Measurements from ENCODE around the gene AKAP13.

Gene AKAP13

DNA sequence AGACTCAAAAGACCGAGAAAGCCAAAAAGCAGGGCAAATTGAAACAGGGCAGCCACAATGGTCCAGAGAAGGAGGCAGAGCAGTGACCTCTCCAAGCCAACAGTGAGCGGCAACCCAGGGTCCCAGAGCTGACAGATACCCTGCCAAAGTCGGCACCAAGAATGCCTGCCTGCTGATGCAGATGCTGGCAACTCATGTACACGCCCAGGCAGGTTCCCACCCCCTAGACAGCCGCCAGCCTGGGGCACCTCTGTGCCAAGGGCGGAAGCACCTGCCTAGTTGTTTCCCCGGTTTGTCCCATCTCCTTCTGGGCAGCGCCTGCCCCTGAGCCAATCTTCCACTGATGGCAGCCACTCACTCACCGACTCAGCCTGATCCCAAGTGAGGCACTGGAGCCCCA is 392.3 kb downstream of the AKAP13 start:
- TF ChIP-seq MAX (IDR thresholded peaks at IDR 0.05; ENCODE audit: low read depth, low read length) (no peak), POLR2A (IDR thresholded peaks at IDR 0.05; ENCODE audit: extremely low read depth, insufficient read length) (no peak), MYC (IDR thresholded peaks at IDR 0.05; ENCODE audit: low read depth, low read length) (no peak), CTCF (IDR thresholded peaks at IDR 0.05; ENCODE audit: low read depth, low read length) (no peak)
- no peak overlapping the region for H3K4me3 ChIP-seq (ENCODE audit: low read depth, low read length)
- DNase-seq (ENCODE audit: low read depth): no peak

GRCh38 chr15:85773249-85773648 is 392.8 kb downstream of the AKAP13 start:
- TF ChIP-seq MAX (IDR thresholded peaks at IDR 0.05; ENCODE audit: low read depth, low read length): no peak
- TF ChIP-seq POLR2A (IDR thresholded peaks at IDR 0.05; ENCODE audit: extremely low read depth, insufficient read length): no peak
- no peak for TF ChIP-seq CTCF (IDR thresholded peaks at IDR 0.05; ENCODE audit: low read depth, low read length)
- TF ChIP-seq MYC (IDR thresholded peaks at IDR 0.05; ENCODE audit: low read depth, low read length): no peak
- DNase-seq (ENCODE audit: low read depth): no peak

GRCh38 chr15:85773970-85774369 is 393.6 kb downstream of the AKAP13 start:
- DNase-seq (ENCODE audit: low read depth): no peak
- H3K4me3 ChIP-seq (ENCODE audit: low read depth, low read length): no peak overlapping the region
- TF ChIP-seq MAX (IDR thresholded peaks at IDR 0.05; ENCODE audit: low read depth, low read length) (no peak), MYC (IDR thresholded peaks at IDR 0.05; ENCODE audit: low read depth, low read length) (no peak), POLR2A (IDR thresholded peaks at IDR 0.05; ENCODE audit: extremely low read depth, insufficient read length) (no peak), CTCF (IDR thresholded peaks at IDR 0.05; ENCODE audit: low read depth, low read length) (no peak)

More at GRCh38 chr15:85773249-85773648, 392.8 kb downstream of the AKAP13 start:
- no peak overlapping the region for H3K4me3 ChIP-seq (ENCODE audit: low read depth, low read length)

DNA sequence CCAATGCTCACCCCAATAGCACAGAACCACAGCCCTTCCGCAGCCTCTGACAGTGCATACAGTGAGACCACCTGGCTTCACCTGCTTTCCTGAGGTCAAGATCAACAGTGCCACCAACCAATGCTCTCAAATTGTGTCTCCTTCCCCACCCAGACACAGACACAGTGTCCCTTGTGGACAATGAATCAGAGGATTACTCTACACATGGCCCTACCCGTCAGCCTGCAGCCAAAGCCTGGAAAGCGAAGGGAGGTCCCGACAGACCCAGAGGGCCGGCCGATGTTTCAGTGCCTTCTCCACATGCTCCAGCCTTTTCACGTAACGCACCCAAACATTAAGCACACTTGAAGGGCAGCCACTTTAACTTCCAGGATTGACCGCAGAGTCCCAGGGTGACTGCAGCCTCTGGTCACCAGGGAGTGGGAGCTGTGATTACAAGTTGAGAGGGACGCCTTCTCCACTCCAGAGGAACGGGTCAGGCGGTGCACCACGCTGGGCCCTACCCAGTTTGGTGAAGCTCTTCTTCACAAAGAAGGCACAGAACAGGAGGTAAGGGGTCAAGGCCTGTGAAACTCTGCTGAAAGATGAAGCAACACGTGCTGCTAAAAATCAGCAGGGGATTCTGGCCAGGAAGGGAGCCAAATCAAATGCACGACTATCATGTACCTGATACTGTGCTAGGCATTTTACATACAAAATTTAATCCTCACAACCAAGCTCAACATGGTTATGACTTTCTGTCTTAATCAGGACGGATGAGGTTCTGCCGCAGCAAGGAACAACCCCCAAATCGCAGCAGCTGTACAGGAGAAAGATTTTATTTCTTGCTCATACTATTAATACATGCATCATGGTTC is 397.1 kb downstream of the AKAP13 start:
- no peak for DNase-seq (ENCODE audit: low read depth)
- no peak overlapping the region for H3K4me3 ChIP-seq (ENCODE audit: low read depth, low read length)
- TF ChIP-seq MYC (IDR thresholded peaks at IDR 0.05; ENCODE audit: low read depth, low read length): no peak
- no peak for TF ChIP-seq MAX (IDR thresholded peaks at IDR 0.05; ENCODE audit: low read depth, low read length)
- no peak for TF ChIP-seq POLR2A (IDR thresholded peaks at IDR 0.05; ENCODE audit: extremely low read depth, insufficient read length)
- no peak for TF ChIP-seq CTCF (IDR thresholded peaks at IDR 0.05; ENCODE audit: low read depth, low read length)

DNA sequence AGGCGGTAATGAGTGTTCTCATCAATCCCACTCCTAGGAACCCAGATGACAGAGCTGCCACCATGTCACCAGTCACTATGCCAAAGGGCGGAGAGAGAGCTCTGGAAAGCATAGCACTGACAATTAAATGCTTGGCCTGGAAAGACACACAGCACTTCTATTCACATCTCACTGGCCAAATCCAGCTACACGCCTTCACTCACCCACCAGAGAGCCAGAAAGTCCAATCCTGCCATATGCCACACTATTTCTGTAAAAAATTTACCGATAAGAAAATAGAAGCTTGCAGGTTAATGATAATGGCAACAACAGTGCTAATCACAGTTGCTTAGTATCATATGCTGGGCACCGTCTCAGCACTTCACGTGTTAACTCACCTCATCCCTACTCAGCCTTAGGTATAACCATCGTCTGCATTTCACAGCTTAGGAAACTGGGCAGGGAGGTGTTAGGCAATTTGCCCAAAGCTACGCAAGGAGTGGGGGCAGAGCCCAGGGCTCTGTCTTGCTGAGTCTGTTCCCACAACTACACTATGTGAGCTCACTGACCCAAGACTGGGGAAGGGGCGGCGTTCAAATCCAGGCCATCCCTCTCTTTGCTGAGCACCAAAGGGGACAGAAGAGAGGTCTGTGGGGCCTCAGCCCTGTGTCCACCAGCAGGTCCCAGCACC is 397.8 kb downstream of the AKAP13 start:
- peak; percentile 42 for DNase-seq (ENCODE audit: low read depth)
- H3K4me3 ChIP-seq (ENCODE audit: low read depth, low read length): no peak overlapping the region

More for the DNA sequence above, 397.8 kb downstream of the AKAP13 start:
- TF ChIP-seq POLR2A (IDR thresholded peaks at IDR 0.05; ENCODE audit: extremely low read depth, insufficient read length) (no peak), MYC (IDR thresholded peaks at IDR 0.05; ENCODE audit: low read depth, low read length) (no peak), MAX (IDR thresholded peaks at IDR 0.05; ENCODE audit: low read depth, low read length) (no peak), CTCF (IDR thresholded peaks at IDR 0.05; ENCODE audit: low read depth, low read length) (no peak)

All from NB4 (cell line).